IMR-90 (cell line): ENCODE measurements around the gene SEPSECS.

Experiments used
- BHLHE40 ChIP-seq: fragments of 150-350 bp; IDR thresholded peaks from 2 replicates; pipeline ENCODE4 v1.6.1; 2016; ENCODE audit warnings: mild to moderate bottlenecking, low read depth, low read length
- CTCF ChIP-seq: conservative IDR thresholded peaks from 2 replicates; pipeline ENCODE4 v1.5.1; 2012; ENCODE audit warnings: mild to moderate bottlenecking, low read depth, low read length, improper control_type of control experiment

- TF ChIP-seq BHLHE40 = no peak
- TF ChIP-seq CTCF = no peak
These were observed 22.7 kb upstream of the SEPSECS start for GRCh38 chr4:25182937-25183336.
